Colonic mucosa (tissue), 4 donors: ENCODE data around the gene TMEM208. TPM values are rescaled to one million over a fixed set of nuclear protein-coding genes. Genes with fewer than 3 reads are reported as not detected.

Experiments
- DNase-seq: peaks from one replicate; pipeline ENCODE4 v3.0.0-alpha.2; 2020
- H3K27ac ChIP-seq: fragments of 200-600 bp; one replicate; pipeline ENCODE4 v1.8.0; 2021
- H3K27me3 ChIP-seq: fragments of 200-600 bp; one replicate; pipeline ENCODE4 v1.8.0; 2021
- H3K36me3 ChIP-seq: fragments of 200-600 bp; one replicate; pipeline ENCODE4 v1.8.0; 2021
- H3K4me1 ChIP-seq: fragments of 200-600 bp; one replicate; pipeline ENCODE4 v1.8.0; 2021; ENCODE audit warnings: mild to moderate bottlenecking
- H3K4me3 ChIP-seq: fragments of 200-600 bp; one replicate; pipeline ENCODE4 v1.8.0; 2021
- H3K9ac ChIP-seq, 2 donors: one replicate each; pipeline ENCODE4 v1.7.0; 2013; ENCODE audit warnings: control low read depth in 2 of 2, low read depth in 2 of 2, low read length in 2 of 2
- H3K9me3 ChIP-seq: fragments of 200-600 bp; one replicate; pipeline ENCODE4 v1.8.0; 2021
- CTCF ChIP-seq: fragments of 200-600 bp; IDR thresholded peaks from one replicate; pipeline ENCODE4 v1.8.0; 2022; ENCODE audit warnings: antibody characterized with exemption, mild to moderate bottlenecking
- intact Hi-C: fragments of 100-400 bp; cut with DNase I; formaldehyde crosslinking; loops from one replicate; pipeline ENCODE4 v1.14.1; 2022
- total RNA-seq, 2 donors: library from RNA; stranded (reverse); fragmentation: NEBNext Ultra II Directional in 1 of 2; extraction: Animal tissue kit (Norgen Biotek cat#: 25700) in 1 of 2; gene quantifications; one replicate each; pipeline ENCODE4 v1.2.1, GENCODE V29; 2021
- donor health status: healthy.
- donor health status: DM: no; HTN: no; CAD: no.
- donor health status: DM: no; HTN: no; CAD: no.

TMEM208 gene
- total RNA-seq, 2 donors from 2014 or later, result 42.8 to 69.0 TPM

DNA sequence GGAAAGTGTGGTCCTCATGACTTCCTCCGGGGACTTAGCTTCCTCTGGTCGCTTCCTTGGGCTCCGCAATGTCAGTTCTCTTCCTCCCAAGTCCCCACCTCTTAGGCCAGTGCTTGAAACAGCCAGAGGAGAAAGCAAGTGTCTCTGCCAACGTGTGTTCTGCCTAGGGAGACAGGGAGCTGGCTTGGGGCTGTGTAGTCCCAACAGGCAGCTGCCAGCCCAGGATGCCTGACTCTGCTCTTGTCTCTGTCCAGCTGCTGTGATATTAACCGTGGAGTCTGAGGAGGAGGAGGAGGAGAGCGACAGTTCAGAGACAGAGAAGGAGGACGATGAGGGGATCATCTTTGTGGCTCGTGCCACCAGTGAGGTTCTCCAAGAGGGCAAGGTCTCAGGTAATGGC, 38.9 kb downstream of the TMEM208 start:
- no peak for TF ChIP-seq CTCF
- Histone ChIP-seq H3K4me3 (no peak overlapping the region), H3K36me3 (no peaks in the 10 kb centered on the region), H3K9me3 (no peaks in the 10 kb centered on the region), H3K27ac (no peak overlapping the region), H3K27me3 (no peaks in the 10 kb centered on the region), H3K4me1 (no peaks in the 10 kb centered on the region), H3K9ac (no peak overlapping the region)
- no peak for DNase-seq
- intact Hi-C loops, result no loop called here

DNA sequence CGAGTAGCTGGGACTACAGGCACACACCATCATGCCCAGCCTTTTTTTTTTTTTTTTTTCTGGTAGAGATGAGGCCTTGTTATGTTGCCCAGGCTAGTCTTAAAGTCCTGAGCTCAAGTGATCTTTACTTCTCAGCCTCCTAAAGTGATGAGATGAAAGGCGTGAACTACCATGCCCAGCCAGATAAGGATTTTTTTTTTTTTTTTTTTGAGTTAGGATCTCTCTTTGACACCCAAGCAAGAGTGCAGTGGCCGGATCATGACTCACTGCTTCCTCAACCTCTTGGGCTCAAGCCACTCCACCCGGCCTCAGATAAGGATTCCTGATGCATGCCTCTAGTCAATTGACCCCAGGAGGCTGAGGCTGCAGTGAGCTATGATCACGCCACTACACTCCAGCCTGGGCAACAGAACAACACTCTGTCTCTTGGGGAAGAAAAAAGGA, 41.2 kb downstream of the TMEM208 start:
- no peak for TF ChIP-seq CTCF
- intact Hi-C loops, result no loop called here
- Histone ChIP-seq H3K9me3 (no peaks in the 10 kb centered on the region), H3K9ac (no peak overlapping the region), H3K4me1 (no peaks in the 10 kb centered on the region), H3K36me3 (no peaks in the 10 kb centered on the region), H3K27me3 (no peaks in the 10 kb centered on the region), H3K27ac (no peak overlapping the region), H3K4me3 (no peak overlapping the region)
- no peak for DNase-seq

DNA sequence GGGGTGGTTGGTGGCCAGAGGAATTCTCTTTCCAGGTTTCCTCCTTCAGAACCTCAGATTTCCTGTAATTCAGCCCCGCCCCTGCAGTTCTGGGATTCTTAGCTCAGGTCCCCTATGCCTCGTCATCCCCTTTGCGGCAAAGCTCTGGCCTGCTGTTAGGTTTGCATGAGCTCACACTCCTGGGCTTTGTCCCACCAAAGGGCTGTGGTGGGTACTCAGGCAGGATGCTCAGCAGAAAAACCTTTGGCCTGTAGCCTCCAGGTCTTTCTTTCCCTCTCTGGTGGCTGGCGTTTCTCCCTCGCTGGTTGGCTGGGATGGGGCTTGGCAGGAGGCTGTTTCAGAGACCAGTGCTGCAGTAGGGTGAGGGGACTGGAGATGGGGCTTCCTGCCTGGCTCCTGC, 42.8 kb downstream of the TMEM208 start:
- H3K4me3 ChIP-seq, result no peak overlapping the region
- no peaks in the 10 kb centered on the region for H3K9me3 ChIP-seq
- no peak overlapping the region for H3K9ac ChIP-seq
- TF ChIP-seq CTCF, result no peak
- no peak for DNase-seq
- no peak overlapping the region for H3K27ac ChIP-seq
- intact Hi-C loops, result no loop called here
- H3K36me3 ChIP-seq, result no peaks in the 10 kb centered on the region
- H3K4me1 ChIP-seq, result no peaks in the 10 kb centered on the region
- no peaks in the 10 kb centered on the region for H3K27me3 ChIP-seq

DNA sequence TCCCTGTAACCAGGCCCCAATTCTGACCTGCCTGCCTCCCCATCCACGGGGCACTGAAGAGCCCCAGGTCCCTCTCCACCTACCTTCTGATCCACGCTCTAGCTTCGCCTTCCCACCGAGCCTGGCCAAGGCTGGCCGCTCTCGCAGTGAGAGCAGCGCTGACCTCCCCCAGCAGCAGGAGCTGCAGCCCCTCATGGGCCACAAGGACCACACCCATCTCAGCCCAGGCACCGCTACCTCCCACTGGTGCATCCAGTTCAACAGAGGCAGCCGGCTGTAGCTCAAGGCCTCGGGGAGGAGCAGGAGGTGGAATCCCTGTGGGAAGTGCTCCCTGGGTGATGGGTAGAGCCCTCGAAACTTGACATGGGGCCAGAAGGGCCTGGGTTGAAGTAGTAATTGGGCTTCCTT, 44.0 kb downstream of the TMEM208 start:
- Histone ChIP-seq H3K27ac (no peak overlapping the region), H3K9ac (no peak overlapping the region), H3K36me3 (no peaks in the 10 kb centered on the region), H3K27me3 (no peaks in the 10 kb centered on the region), H3K4me1 (no peaks in the 10 kb centered on the region), H3K9me3 (no peaks in the 10 kb centered on the region), H3K4me3 (no peak overlapping the region)
- intact Hi-C loops, result no loop called here
- TF ChIP-seq CTCF, result no peak
- no peak for DNase-seq

- Histone ChIP-seq H3K9me3 (no peaks in the 10 kb centered on the region), H3K9ac (no peak overlapping the region), H3K4me1 (no peaks in the 10 kb centered on the region), H3K36me3 (no peaks in the 10 kb centered on the region), H3K27ac (no peak overlapping the region), H3K4me3 (no peak overlapping the region), H3K27me3 (no peaks in the 10 kb centered on the region)
- intact Hi-C loops, result no loop called here
- no peak for DNase-seq
- no peak for TF ChIP-seq CTCF
Observed at GRCh38 chr16:67271446-67271845, 44.5 kb downstream of the TMEM208 start.

GRCh38 chr16:67275321-67275720, 48.4 kb downstream of the TMEM208 start:
- intact Hi-C loops, result no loop called here
- H3K4me1 ChIP-seq, result no peaks in the 10 kb centered on the region
- H3K4me3 ChIP-seq, result no peak overlapping the region
- no peaks in the 10 kb centered on the region for H3K36me3 ChIP-seq
- H3K9ac ChIP-seq, result no peak overlapping the region
- TF ChIP-seq CTCF, result no peak
- no peaks in the 10 kb centered on the region for H3K9me3 ChIP-seq
- H3K27me3 ChIP-seq, result no peaks in the 10 kb centered on the region
- no peak overlapping the region for H3K27ac ChIP-seq
- DNase-seq, result no peak
